ENCODE measurements around the gene MGAT1. TPM values are rescaled to one million over a fixed set of nuclear protein-coding genes. Genes with fewer than 3 reads are reported as not detected.
"Not testable (repeated sequence)": the region's sequence is repeated elsewhere in the genome, so short reads cannot be mapped to it uniquely, and the experiment has no call there.

MGAT1 gene
- total RNA-seq, 1 experiment from 2014 or later: 104 TPM

DNA sequence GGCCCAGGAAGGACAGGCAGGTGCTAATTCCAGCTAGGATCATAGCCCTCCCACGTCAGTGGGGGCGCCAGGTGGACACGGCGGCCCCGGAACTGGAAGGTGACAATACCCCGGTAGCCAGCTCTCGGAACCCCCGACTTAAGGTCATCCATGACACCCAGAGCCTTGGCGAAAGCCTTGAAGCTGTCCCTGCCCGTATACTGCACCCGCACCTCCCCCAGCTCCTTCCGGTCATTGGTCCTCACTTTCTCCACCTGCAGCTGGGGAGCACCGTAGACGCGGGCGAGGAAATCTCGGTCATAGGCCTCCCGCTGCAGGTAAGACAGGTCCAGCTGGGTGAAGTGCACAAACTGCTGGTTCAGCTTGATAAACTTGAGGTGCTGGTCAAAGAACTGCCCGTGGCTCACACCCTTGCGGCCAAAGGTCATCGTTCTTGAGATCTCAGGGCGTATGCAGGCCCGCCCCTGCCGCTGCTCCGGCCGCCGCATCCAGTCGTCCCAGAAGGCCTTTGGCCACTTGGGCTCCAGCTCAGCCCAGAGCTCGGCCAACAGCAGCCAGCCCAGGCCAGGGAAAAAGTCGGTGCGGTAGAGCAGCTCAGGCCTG, 10.9 kb downstream of the MGAT1 start:
- Histone ChIP-seq H3K79me2 (ENCODE audit: low read length) (peaks cover 63% of the 10 kb centered on the region), H3K9ac (ENCODE audit: low read length) (no peak overlapping the region), H3K36me3 (ENCODE audit: low read depth, low read length) (peaks cover 33% of the 10 kb centered on the region)

DNA sequence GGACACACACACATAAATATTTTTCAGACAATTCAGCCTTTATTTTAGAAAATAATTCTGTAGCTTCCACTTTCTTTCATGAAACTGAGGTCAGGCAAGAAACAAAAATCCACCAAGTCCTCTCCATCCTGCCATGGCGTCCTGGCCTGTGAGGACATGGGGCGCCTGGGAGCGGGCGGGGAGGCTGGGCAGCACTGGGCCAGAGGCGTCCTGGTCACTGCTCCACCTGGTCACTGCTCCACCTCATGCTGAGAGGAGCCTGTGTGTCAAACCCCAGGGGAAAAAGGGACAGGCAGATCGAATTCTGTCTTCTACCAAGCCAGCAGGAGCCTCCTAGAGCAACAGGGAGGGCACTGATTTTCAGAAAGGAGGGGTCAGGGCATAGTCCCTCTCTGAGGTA, 12.1 kb downstream of the MGAT1 start:
- no peak for DNase-seq
- no peaks in the 10 kb centered on the region for H3K9me2 ChIP-seq (replicated peaks; ENCODE audit: low read length)
- TF ChIP-seq, protein P1, sequence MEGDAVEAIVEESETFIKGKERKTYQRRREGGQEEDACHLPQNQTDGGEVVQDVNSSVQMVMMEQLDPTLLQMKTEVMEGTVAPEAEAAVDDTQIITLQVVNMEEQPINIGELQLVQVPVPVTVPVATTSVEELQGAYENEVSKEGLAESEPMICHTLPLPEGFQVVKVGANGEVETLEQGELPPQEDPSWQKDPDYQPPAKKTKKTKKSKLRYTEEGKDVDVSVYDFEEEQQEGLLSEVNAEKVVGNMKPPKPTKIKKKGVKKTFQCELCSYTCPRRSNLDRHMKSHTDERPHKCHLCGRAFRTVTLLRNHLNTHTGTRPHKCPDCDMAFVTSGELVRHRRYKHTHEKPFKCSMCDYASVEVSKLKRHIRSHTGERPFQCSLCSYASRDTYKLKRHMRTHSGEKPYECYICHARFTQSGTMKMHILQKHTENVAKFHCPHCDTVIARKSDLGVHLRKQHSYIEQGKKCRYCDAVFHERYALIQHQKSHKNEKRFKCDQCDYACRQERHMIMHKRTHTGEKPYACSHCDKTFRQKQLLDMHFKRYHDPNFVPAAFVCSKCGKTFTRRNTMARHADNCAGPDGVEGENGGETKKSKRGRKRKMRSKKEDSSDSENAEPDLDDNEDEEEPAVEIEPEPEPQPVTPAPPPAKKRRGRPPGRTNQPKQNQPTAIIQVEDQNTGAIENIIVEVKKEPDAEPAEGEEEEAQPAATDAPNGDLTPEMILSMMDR (conservative IDR thresholded peaks at IDR 0.05; ENCODE audit: low read depth, low read length): no peak
- TF ChIP-seq EZH2phosphoT487 (IDR thresholded peaks at IDR 0.05; ENCODE audit: borderline replicate concordance, low read length) (no peak), EZH2 (IDR thresholded peaks at IDR 0.05; ENCODE audit: low read length, unreplicated experiment) (no peak)
- H3K4me2 ChIP-seq (ENCODE audit: low read length): no peak overlapping the region
- H3K9ac ChIP-seq (ENCODE audit: low read length): no peak overlapping the region
- intact Hi-C loops (cut with micrococcal nuclease): no loop called here
- no peaks in the 10 kb centered on the region for H3K27me3 ChIP-seq (ENCODE audit: low read length)
- H3K79me2 ChIP-seq (ENCODE audit: low read length): peaks cover 51% of the 10 kb centered on the region
- no peak overlapping the region for H2AFZ ChIP-seq (ENCODE audit: low read length)
- H3K4me1 ChIP-seq (ENCODE audit: insufficient read depth, low read length): peaks cover 11% of the 10 kb centered on the region
- no peak overlapping the region for H3K27ac ChIP-seq (ENCODE audit: low read length)
- H3K9me3 ChIP-seq (ENCODE audit: low read length): no peaks in the 10 kb centered on the region
- no peak overlapping the region for H3K4me3 ChIP-seq (ENCODE audit: low read length)
- POLR2A ChIA-PET (ENCODE audit: unreplicated experiment): no interaction called here
- BruUV-seq (replicated peaks): no TSS peak
- peaks cover 28% of the 10 kb centered on the region for H3K36me3 ChIP-seq (ENCODE audit: low read depth, low read length)
- H4K20me1 ChIP-seq (ENCODE audit: low read length): peaks cover 16% of the 10 kb centered on the region
- CTCF ChIA-PET: no interaction called here
- no peaks in the 10 kb centered on the region for H3F3A ChIP-seq (ENCODE audit: low read length, unreplicated experiment)
- no peak for ATAC-seq

More for the DNA sequence above, 10.9 kb downstream of the MGAT1 start:
- BruUV-seq (replicated peaks): no TSS peak
- DNase-seq (no peak), ATAC-seq (no peak)
- Histone ChIP-seq H3K27me3 (ENCODE audit: low read length) (no peaks in the 10 kb centered on the region), H3K9me2 (replicated peaks; ENCODE audit: low read length) (no peaks in the 10 kb centered on the region), H4K20me1 (ENCODE audit: low read length) (peaks cover 25% of the 10 kb centered on the region), H3K9me3 (ENCODE audit: low read length) (no peaks in the 10 kb centered on the region), H3K4me1 (ENCODE audit: insufficient read depth, low read length) (no peaks in the 10 kb centered on the region; the same call in 1 of the 2 replicates), H3K27ac (ENCODE audit: low read length) (no peak overlapping the region), H3F3A (ENCODE audit: low read length, unreplicated experiment) (no peaks in the 10 kb centered on the region), H3K4me2 (ENCODE audit: low read length) (no peak overlapping the region), H2AFZ (ENCODE audit: low read length) (no peak overlapping the region), H3K4me3 (ENCODE audit: low read length) (no peak overlapping the region)
- TF ChIP-seq EZH2phosphoT487 (IDR thresholded peaks at IDR 0.05; ENCODE audit: borderline replicate concordance, low read length) (no peak), EZH2 (IDR thresholded peaks at IDR 0.05; ENCODE audit: low read length, unreplicated experiment) (no peak)
- TF ChIP-seq, protein P1 (conservative IDR thresholded peaks at IDR 0.05; ENCODE audit: low read depth, low read length): no peak
- CTCF ChIA-PET: no interaction called here
- intact Hi-C loops (cut with micrococcal nuclease): no loop called here
- POLR2A ChIA-PET (ENCODE audit: unreplicated experiment): interaction anchor here (0.6 kb wide), 1 partner anchor 66 kb away, joined by 3 read pairs; no protein-coding TSS in a partner anchor

DNA sequence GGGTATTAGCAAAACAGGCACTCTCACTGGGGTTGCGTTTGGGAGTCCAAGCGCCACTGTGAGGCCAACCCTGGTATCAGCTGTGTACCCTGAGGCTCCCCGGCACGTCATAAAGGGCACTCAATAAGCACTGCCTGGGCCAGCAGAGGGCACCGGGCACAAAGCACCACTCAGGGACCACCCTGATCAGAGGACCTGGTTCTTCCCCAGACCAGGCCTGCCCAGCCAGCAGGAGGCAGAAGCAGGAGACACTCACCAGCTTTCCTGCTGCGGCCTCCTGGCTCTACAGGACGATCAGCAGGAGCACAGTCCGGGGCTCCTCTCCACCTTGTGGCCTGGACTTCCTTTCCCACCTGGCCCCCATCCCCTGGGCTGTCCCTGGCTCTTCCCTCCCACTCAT, 12.6 kb downstream of the MGAT1 start:
- H3F3A ChIP-seq (ENCODE audit: low read length, unreplicated experiment): peaks cover 1% of the 10 kb centered on the region
- no peak overlapping the region for H3K4me3 ChIP-seq (ENCODE audit: low read length)
- TF ChIP-seq, protein P1 (conservative IDR thresholded peaks at IDR 0.05; ENCODE audit: low read depth, low read length): peak; percentile 59
- TF ChIP-seq EZH2 (IDR thresholded peaks at IDR 0.05; ENCODE audit: low read length, unreplicated experiment) (no peak), EZH2phosphoT487 (IDR thresholded peaks at IDR 0.05; ENCODE audit: borderline replicate concordance, low read length) (no peak)
- POLR2A ChIA-PET (ENCODE audit: unreplicated experiment): no interaction called here
- peaks cover 28% of the 10 kb centered on the region for H3K36me3 ChIP-seq (ENCODE audit: low read depth, low read length)
- ATAC-seq: no peak
- H3K9me2 ChIP-seq (replicated peaks; ENCODE audit: low read length): no peaks in the 10 kb centered on the region
- no peak overlapping the region for H2AFZ ChIP-seq (ENCODE audit: low read length)
- no peak overlapping the region for H3K9ac ChIP-seq (ENCODE audit: low read length)
- peaks cover 47% of the 10 kb centered on the region for H3K79me2 ChIP-seq (ENCODE audit: low read length)
- intact Hi-C loops (cut with micrococcal nuclease): no loop called here
- peaks cover 12% of the 10 kb centered on the region for H4K20me1 ChIP-seq (ENCODE audit: low read length)
- H3K27me3 ChIP-seq (ENCODE audit: low read length): no peaks in the 10 kb centered on the region
- H3K27ac ChIP-seq (ENCODE audit: low read length): no peak overlapping the region
- H3K4me2 ChIP-seq (ENCODE audit: low read length): no peak overlapping the region
- no TSS peak for BruUV-seq (replicated peaks)
- DNase-seq: peak; percentile 23
- H3K4me1 ChIP-seq (ENCODE audit: insufficient read depth, low read length): peaks cover 16% of the 10 kb centered on the region
- no peaks in the 10 kb centered on the region for H3K9me3 ChIP-seq (ENCODE audit: low read length)
- CTCF ChIA-PET: no interaction called here

DNA sequence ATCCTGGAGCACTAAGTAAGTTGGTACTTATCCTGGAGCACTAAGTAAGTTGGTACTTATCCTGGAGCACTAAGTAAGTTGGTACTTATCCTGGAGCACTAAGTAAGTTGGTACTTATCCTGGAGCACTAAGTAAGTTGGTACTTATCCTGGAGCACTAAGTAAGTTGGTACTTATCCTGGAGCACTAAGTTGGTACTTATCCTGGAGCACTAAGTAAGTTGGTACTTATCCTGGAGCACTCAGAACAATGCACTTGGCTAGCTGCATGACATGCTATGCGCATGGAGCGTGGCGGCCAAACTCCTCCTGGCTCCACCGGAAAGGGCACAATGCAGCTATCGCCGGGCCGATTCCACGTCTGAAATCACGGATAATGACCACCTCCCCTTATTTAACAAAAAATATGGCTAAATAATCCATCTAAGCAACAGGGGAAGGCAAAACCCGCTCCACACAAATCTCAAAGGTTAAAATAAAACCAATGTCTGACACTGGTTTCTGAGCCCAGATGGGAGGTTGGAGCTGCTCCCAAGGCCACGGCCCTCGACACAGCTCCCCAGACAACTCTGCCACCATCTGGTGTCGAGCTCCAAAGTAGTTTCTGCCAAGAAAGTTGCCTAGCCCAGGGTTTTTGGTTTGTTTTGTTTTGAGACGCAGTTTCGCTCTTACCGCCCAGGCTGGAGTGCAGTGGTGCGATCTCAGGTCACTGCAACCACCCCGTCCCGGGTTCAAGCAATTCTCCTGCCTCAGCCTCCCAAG, 13.8 kb downstream of the MGAT1 start:
- H3K9me2 ChIP-seq (replicated peaks; ENCODE audit: low read length); BruUV-seq (replicated peaks); H3K27ac ChIP-seq (ENCODE audit: low read length); H3K4me3 ChIP-seq (ENCODE audit: low read length); H2AFZ ChIP-seq (ENCODE audit: low read length); H3K27me3 ChIP-seq (ENCODE audit: low read length); intact Hi-C loops (cut with micrococcal nuclease); H3K9me3 ChIP-seq (ENCODE audit: low read length); CTCF ChIA-PET; ATAC-seq; H4K20me1 ChIP-seq (ENCODE audit: low read length); POLR2A ChIA-PET (ENCODE audit: unreplicated experiment); H3K9ac ChIP-seq (ENCODE audit: low read length); DNase-seq; H3K4me2 ChIP-seq (ENCODE audit: low read length); H3F3A ChIP-seq (ENCODE audit: low read length, unreplicated experiment): not testable (repeated sequence)
- Histone ChIP-seq H3K36me3 (ENCODE audit: low read depth, low read length) (peaks cover 24% of the 10 kb centered on the region), H3K4me1 (ENCODE audit: insufficient read depth, low read length) (peaks cover 20% of the 10 kb centered on the region), H3K79me2 (ENCODE audit: low read length) (peaks cover 36% of the 10 kb centered on the region)

All from PC-3 (cell line).